ENCODE measurements around the gene PRM2.

DNA sequence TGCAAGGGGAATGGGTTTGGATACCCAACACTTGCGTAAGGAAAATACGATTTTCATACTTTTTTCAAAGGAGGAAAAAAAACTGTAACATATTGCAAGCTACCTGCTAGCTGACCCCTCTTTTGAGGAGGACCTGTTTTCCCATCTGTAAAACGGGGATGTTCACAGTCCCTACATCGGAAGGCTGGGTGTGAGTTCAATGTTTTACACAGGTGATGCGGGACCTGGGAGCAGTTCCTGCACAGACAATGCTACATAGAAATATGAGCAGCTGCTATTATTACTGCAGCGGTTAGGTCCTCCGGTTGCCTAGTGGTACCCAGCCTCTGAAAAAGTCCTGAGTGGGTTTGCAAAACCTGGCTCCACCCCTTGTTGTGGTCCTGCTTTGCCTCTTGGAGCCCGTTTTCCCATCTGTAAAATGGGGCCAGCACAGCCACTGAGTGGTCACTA, 23.8 kb downstream of the PRM2 start:
- TF ChIP-seq CTCF (IDR thresholded peaks at IDR 0.05; ENCODE audit: low read depth, low read length) (no peak), EZH2phosphoT487 (IDR thresholded peaks at IDR 0.05; ENCODE audit: low read depth) (no peak)

All from OCI-LY3 (cell line).